HG02759 (cell line): ENCODE measurements around the gene RAPGEF1.
"Not testable (repeated sequence)": the region's sequence is repeated elsewhere in the genome, so short reads cannot be mapped to it uniquely, and the experiment has no call there.

Experiments
- ATAC-seq: cut with Tn5 transposase; IDR thresholded peaks from one replicate; pipeline ENCODE4 v1.9.1; 2021; ENCODE audit warnings: mild to moderate bottlenecking, moderate library complexity; ENCODE audit not compliant: unreplicated experiment

The RAPGEF1 gene

DNA sequence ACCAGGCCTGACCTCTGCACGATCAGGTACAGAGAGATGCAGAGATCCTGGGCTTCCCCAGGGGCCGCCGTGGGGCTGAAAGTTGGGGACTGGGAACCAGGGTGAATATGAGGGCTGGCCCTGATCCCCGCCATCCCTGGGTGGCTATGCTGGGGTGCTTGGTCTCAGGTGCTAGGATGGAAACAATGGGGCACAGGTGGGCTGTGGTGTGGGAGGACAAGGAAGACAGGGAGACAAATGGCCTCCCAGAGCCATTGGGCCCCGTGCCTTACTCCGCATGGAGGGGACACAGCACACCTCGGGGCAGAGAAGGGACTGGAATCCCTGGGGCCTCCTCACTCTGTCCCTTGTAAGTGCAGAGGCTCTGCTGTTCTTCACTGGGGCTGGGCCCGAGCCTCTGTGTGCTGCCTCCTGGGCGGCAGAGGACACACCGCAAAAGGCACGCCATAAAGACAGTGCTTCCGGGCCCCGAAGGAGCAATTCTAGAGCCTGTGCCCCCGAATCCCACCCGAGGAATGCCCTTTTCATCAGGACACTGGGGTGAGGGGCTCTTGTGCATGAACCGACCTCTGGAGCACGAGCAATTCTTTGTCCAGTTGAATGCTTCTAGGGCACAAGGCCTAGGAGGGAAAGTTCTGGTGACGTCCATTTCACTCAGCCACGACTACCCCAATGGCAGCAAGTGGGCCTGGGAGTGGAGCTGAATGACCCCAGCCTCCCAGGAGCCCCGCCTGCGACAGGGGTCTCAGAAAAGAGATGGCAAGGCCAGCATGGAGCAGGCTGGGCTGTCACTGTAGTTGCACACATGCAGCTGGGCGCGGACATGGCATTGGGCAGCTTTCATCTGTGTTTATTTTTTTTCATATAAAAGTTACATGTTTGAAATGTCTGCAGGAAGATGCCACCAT is 163.7 kb downstream of the RAPGEF1 start:
- ATAC-seq, result no peak

DNA sequence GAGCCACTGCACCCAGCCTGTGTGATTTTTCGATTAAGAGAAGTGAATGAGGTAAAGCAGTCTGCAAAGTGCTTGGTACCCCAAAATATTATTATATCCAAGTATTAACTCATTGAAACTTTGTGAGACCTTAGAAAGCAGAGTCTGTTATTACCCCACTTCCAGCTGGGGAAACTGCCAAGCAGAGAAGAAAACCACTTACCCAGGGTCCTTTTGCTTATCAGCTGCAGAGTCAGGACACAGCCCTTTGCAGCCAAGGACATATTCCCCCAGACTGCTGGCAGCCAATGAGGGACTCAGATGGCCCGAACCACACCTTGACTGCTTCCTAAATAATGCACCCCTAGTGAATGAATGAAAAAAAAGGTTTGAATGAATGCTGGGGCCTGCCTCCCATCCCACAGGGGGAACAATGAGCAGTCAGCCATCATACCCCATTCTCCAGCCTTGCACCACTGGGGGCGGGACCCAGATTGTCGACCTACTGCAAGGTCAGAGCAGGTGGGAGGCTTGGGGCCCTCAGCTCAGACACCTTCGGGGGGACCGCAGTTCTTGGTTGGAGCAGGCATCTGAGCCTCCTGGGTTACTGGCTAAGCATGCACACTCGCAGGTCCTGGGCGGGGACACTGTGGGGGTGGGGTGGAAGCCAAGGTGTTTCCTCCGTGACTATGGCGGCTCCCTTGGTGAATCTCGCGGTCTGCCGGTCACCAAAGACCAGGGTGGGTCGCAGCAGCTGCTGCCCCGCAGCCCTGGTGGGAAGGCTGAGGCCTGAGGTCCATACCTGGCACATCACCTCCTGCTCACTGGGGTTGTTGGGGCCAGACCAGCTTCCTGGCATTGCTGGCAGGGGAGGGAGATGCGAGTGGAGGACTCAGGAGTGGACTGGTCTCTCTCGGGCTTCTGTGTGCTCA is 164.9 kb downstream of the RAPGEF1 start:
- ATAC-seq, result no peak

DNA sequence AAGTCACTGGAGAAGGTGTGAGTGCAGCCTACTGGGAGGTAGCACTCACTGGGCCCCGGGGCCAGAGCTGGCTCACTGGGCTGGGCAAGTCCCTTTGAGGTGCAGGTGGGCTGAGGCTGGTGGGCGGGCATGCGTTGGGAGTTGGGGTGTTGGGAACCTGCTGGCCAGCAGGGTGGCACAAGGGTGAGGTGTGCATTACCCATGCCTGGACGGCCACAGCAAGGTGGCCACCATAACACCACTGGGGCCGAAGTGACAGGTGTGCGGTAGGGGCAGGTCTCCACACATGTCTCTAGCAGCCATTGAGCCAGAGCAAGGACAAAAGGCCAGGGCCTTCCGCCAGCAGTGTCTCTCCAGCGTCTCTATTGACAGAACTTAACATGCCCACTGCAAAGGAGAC is 172.0 kb downstream of the RAPGEF1 start:
- no peak for ATAC-seq

DNA sequence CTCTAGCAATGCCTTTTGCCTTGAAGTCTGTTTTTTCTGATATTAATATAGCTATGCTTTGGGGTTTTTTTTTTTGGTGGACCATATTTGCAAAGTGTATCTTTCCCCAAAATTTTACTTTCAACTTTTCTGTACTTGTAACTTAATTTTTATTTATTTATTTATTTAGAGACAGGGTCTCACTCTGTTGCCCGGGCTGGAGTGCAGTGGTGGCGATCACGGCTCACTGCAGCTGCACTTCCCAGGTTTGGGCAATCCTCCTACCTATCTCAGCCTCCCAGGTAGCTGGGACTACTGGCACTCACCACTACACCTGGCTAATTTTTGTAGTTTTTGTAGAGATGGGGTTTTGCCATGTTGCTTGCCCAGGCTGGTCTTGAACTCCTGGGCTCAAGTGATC is 173.7 kb downstream of the RAPGEF1 start:
- ATAC-seq, result no peak

DNA sequence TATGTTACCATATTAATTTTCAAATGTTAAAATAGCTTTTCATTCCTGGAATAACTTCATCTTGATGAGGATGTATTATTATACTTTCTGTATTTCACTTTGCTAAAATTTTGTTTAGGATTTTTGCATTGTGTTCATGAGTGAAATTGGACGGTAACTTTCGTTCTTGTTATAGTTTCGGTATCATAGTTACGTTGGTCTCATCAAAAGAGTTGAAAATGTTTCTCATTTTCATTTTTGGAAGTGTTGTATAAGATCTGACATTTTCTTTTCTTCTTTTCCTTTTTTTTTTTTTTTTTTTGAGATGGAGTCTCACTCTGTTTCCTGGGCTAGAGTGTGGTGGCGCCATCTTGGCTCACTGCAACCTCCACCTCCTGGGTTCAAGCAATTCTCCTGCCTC is 174.5 kb downstream of the RAPGEF1 start:
- no peak for ATAC-seq

DNA sequence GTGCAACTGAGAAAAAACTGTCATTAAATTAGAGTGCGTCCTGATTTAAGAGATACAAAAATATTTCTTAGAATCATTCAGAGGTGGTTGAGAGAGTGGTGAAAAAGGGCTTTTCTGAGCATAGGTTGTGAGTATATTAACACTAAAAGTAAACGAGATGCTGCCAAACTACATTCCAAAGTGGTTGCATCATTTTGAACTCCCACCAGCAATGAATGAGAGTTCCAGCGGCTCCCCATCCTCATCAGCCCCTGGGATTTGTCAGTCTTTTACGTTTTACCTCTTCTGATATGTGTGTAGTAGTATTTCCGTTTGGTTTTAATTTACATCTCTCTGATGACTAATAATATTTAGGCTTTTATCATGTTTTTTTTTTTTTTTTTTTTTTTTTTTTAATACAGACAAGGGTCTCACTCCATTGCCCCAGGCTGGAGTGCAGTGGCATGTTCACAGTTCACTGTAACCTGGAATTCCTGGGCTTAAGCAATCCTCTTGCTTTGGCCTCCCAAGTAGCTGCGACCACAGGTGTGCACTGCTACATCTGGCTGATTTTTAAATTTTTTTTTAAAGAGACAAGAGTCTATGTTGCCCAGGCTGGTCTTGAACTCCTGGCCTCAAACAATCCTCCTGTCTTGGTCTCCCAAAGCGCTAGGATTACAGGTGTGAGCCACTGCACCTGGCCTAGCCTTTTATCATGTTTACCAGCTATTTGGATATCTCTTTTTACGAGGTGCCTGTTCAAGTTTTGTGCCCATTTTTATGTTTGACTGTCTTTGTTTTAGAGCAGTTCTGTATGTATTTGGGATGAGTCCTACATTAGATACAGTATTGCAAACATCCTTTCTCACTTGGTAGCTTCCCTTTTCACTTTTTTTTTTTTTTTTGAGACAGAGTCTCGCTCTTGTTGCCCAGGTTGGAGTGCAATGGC is 177.6 kb downstream of the RAPGEF1 start:
- ATAC-seq, result no peak

DNA sequence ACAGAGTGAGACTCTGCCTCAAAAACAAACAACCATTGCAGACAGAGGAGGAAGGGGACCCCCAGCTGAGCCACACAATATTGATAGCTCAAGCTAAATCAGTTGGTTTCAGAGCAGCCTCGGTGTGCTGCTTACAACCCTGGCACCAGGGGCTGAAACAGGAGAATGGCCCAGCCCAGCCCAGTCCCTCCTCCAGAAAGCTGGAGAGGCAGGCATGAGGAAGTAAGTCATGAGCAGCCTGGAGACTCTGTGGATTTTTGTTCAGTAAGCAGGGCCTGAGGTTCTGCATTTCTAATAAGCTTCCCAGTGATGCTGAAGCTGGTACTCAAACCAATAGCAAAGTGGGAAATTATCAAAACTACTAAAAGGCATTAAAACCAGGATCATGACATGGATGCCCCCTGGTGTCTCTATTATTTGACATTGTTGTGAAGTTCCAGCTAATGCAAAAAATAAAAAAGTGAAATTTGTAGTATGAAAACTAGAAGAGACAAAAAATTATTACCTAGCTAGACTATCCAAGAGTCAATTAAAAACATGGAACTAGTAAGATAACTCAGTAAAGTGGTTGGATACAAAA is 180.4 kb downstream of the RAPGEF1 start:
- no peak for ATAC-seq

DNA sequence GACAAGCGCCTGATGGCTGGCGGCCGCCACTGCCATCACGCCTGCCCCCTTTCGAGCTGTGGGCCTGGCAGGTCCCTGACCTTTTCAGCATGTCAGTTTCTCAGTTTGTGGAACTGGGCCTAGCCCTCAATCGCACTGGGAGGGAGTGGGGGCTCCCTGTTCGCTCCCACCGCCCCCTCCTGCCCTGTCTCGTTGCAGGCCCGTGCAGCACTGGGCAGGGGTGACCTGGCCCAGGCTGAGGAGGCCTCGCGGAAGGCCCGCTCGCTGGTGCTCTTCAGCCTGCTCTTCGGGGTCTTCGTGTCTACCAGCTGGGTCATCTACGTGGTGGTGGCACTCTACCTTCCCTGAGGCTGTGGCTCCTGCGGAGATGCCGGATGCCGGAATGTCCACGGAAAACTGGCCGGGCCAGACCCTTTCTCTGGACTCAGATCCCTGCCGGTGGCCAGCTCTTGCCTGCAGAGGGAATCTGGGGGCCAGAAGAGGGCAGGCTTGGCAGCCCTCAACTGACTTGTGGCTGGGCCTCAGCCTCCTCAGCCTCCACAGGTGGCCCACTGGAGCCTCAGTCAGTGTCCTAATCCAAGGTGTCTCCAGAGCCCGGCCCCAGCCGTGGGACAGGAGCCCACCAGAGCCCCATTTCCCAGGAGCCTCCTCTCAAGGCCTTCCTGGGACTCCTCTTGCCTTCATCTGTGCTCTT is 181.9 kb downstream of the RAPGEF1 start:
- no peak for ATAC-seq

DNA sequence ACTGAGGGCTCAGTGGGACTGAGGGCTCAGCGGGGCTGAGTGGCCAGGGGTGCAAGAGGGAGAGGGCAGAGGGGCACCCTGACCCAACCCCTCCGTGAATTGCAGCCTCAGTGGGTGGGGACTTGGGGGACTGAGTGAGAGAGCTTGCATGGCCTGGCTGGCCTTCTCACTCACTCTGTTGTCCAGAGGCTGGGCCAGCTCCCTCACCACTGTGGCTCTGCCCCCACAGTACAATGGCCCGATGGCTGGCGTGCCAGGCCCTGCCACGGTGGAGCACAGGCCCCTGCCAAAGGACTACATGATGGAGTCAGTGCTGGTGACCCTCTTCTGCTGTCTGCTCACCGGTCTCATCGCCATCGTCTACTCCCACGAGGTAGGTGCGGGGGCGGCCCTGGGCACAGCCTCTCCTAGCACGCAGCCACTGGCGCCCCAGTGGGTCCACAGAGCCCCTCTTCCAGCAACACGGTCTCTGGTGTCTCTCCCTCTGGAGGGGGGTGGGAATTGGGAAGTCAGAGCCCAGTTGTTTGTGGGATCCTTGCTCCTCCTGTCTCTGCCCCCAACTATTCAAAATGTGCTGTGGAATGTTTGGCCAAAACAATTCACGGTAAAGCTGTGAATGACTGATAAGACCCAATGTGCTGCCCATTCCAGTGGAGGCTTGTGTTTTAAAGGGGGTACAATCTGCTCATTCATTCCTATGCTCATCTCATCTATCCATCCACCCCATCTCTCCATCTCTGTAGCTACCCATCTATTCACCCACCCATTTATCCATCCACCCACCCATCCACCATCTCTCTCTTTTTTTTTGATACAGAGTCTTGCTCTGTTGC is 183.8 kb downstream of the RAPGEF1 start:
- ATAC-seq, result no peak

DNA sequence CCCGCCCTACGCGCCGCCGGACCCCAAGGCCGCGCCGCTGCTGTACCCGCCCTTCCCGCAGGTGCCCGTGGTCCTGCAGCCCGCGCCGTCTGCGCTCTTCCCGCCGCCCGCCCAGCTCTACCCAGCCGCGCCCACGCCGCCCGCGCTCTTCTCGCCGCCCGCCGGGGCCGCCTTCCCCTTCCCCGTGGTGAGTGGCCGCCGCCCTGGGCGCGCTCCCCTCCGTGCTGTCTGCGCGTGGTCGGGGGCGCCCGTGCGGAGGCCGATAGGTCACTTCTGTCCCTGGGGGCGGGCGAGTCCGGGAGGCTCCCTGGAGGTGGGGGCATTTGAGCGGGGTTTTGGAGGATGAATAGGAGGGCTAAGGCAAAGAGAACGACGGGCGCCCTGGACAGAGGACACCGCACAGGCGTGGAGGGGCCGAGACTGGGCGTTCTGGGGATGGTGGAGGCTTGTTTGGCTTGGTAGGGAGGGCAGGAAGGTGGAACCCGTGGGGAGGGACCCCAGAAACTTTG is 185.0 kb downstream of the RAPGEF1 start:
- no peak for ATAC-seq

DNA sequence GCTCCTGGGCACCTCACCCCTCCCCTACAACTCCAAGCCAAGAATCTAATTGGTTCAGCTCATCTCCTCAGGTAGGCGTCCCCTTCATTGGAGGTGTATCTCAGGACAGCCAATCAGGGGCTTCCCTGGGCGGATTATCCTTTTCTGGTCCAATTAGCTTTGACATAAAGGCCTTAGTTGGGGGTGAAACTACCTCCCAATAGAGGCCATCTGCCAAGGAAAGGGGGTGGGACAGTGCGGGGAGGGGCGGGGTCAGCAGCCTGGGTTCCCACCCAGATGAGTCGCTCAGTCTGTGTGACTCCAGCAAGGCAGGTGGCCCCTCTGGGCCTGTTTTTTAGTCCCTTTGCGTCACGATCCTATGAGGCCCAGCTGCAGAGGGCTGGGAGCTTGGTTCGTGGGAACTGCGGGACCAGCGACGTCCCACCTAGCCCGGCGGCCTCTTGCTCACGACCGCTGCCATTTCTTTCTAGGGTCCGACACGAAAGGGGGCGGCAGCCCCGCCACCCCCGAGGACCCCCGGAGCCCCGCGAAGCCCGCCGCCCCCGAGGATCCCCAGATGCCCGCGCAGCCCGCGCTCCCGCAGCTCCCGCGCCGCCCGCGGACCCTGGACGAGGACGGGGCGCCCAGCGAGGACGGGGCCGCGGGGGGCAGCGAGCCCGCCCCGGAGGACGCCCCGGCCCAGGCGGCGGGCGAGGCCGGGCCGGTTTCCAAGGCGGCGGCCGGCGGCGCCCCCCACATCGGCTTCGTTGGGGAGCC is 185.6 kb downstream of the RAPGEF1 start:
- ATAC-seq, result no peak

DNA sequence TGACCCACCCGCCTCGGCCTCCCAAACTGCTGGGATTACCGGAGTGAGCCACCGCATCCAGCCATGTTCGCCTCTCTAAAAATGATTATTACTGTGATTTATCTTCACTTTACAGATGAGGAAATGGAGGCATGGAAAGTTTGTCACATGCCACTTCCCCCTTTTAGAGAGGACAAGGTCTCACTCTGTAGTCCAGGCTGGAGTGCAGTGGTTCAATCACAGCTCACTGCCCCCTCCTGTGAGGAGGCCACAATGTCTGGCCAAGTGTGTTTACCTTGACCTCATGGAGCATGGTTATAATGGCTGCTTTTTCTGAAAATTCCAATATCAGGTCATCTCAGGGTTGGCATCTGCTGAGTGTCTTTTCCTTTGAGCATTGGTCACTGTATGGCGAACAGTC is 187.8 kb downstream of the RAPGEF1 start:
- no peak for ATAC-seq

DNA sequence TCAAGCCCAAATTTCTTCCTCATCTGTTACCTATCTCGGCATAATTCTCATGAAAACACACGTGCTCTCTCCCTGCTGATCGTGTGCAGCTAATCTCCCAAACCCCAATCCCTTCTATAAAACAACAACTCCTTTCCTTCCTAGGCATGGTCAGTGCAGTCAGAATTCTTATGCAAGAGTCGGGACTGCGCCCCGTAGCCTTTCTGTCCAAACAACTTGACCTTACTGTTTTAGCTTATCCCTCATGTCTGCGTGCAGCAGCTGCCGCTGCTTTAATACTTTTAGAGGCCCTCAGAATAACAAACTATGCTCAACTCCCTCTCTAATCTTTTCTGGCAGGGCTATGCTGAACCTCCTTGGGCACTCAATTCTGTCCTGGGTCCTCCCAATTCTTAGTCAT is 189.4 kb downstream of the RAPGEF1 start:
- not testable (repeated sequence) for ATAC-seq

DNA sequence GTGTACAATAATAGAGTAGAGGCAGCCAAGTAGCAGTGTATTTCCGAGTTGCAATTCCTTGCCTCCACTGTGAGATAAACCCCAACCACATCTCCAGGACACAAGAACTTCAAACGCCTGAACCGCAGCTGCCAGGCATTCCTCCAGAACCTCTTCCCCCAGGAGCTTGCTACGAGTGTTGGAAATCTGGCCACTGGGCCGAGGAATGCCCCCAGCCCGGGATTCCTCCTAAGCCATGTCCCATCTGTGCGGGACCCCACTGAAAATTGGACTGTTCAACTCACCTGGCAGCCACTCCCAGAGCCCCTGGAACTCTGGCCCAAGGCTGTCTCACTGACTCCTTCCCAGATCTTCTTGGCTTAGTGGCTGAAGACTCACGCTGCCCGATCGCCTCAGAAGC is 190.7 kb downstream of the RAPGEF1 start:
- ATAC-seq, result not testable (repeated sequence)

DNA sequence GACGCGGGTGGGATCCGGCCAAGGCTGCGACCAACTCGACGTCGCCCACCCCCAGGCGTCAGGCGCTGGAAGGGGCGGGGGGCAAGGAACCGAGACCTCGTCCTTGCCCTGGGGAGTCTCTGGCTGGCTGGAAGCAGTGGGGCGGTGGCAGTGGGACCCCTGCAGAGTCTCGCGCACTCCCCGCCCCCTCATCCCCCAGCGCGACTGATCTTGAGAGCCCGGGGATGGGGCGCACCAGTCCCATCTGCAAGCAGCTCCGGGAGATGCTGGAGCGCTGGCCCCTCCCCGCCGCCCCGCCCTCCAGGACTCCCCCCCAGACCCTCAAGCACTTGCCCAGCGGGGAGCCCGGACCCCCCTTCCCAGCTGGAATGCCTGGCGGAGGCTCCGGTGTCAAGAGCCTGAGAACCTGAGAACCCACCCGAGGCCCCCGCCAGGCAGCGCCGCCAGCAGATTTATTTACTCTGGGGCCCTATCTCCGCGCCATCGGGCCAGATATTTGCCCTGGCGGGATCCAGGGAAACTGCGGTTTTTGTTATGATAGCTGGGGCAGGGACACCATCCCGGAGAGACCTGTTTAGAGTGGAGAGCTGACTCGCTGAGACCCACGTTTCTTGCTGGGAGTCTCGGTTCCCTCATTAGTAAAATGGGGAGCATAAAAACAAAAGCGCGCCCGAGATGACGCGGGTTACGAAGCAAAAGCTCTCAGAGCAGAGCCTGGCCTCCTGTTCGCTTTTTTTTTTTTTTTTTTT is 193.4 kb downstream of the RAPGEF1 start:
- ATAC-seq, result no peak

DNA sequence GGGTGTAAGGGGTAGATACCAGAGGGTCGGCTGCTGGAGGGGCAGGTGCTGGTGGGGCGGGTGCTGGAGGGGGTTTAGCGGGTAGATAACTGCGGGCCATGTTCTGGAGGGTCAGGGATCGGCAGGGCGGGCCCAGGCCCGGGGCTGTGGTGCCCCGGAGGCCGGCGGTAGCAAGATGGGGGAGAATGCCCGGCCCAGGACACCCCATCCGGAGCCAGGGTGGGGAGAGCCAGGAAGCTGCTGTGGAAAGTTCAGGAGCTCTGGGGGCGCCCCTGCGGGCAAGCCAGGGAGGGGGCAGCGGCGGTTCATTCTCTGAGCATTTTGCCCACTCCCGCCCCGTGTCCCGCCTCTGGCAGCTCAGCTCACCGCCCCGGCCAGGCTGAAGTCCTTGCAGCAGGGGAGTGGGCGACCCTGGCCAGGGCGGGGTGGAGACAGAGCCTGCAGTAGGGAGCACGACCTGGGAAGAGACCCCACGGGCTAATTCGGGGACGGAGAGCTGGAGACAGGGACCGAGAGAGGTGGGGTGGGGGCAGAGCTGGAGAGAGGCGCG is 194.0 kb downstream of the RAPGEF1 start:
- no peak for ATAC-seq
